ENCODE results near the gene MICB.
A peak's percentile ranks its signal among the peaks of the same experiment; 100 is the strongest.
"Not testable (repeated sequence)": the region's sequence is repeated elsewhere in the genome, so short reads cannot be mapped to it uniquely, and the experiment has no call there.

MICB gene

DNA sequence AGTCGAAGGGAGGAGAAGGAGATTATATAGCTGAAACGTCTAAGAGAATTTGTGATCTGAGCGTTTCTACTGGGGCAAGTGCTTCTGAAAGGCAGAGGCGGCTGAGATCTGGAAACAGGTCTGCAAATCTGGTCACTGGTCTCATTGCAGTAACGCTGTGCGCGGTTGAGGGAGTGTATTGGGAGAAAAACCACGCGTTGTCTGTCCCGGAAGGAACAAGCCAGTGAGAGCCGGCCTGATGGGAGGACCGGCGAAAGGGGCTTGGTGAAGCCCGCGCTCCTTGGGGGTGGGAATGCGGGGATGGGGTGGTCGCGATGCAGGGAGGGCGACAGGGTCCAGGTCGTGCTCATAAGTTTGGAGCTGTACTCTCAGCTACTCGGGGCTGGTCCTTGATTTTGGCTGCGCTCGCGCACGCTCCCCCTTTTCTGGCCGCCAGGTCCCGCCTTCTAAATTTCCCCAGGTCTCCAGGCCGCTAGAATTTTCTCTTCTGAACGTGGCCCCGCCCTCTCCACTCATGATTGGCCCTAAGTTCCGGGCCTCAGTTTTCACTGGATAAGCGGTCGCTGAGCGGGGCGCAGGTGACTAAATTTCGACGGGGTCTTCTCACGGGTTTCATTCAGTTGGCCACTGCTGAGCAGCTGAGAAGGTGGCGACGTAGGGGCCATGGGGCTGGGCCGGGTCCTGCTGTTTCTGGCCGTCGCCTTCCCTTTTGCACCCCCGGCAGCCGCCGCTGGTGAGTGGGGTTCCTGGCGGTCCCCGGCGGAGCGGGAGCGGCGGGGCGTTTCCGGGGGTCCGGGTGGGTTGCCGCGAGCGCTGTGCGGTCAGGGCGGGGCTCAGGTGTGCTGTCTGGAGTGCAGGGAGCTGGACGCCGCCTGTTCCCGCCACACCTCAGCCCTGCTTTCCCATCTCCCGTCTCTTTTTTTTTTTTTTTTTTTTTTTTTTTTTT lies at the start of gene MICB:
MICB (plus strand) TSS at position 615 of the 946 bp plus-strand sequence; CDS start at position 664, 49 bp downstream.
- peak within 1 kb of the TSS; percentile 72 for H3K9ac ChIP-seq (ENCODE audit: low read length)
- no peaks in the 10 kb centered on the region for H3K36me3 ChIP-seq (ENCODE audit: control insufficient read depth, insufficient read depth, low read length, severe bottlenecking)
- peak within 1 kb of the TSS; percentile 84 for H3K4me3 ChIP-seq (ENCODE audit: low read length)
- peak; percentile 89 for DNase-seq (ENCODE audit: low read depth)
- peaks cover 27% of the 10 kb centered on the region for H3K4me1 ChIP-seq (ENCODE audit: control insufficient read depth, insufficient read depth, low read length)
- H3K9me3 ChIP-seq (ENCODE audit: control insufficient read depth, low read length): no peaks in the 10 kb centered on the region
- no peaks in the 10 kb centered on the region for H3K27me3 ChIP-seq (replicated peaks; ENCODE audit: control insufficient read depth, insufficient read depth, low read length)

GRCh38 chr6:31450751-31451150 lies 47.2 kb upstream of the MICB start:
- Histone ChIP-seq H3K27me3 (replicated peaks; ENCODE audit: control insufficient read depth, insufficient read depth, low read length) (peaks cover 9% of the 10 kb centered on the region), H3K4me1 (ENCODE audit: control insufficient read depth, insufficient read depth, low read length) (no peaks in the 10 kb centered on the region), H3K9ac (ENCODE audit: low read length) (no peak overlapping the region), H3K36me3 (ENCODE audit: control insufficient read depth, insufficient read depth, low read length, severe bottlenecking) (no peaks in the 10 kb centered on the region), H3K4me3 (ENCODE audit: low read length) (no peak overlapping the region), H3K9me3 (ENCODE audit: control insufficient read depth, low read length) (peaks cover 14% of the 10 kb centered on the region)
- DNase-seq (ENCODE audit: low read depth): no peak

DNA sequence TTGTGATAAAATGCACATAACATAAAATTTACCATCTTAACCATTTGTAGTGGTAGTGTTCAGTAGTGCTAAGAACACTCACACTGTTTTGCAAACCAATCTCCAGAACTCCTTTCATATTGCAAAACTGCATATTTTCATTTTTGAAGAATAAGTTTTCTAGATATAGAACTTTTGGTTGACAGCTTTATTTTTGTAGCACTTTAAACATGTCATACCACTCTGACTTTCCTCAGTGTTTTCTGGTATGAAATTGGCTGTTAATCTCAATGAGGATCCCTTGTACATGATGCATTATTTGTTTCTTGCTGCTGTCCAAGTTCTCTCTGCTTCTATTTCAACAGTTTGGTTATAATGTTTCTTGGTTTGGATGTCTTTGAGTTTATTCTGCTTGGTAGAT lies 45.1 kb upstream of the MICB start:
- Histone ChIP-seq H3K9ac (ENCODE audit: low read length) (no peak overlapping the region), H3K36me3 (ENCODE audit: control insufficient read depth, insufficient read depth, low read length, severe bottlenecking) (no peaks in the 10 kb centered on the region), H3K4me1 (ENCODE audit: control insufficient read depth, insufficient read depth, low read length) (no peaks in the 10 kb centered on the region), H3K27me3 (replicated peaks; ENCODE audit: control insufficient read depth, insufficient read depth, low read length) (peaks cover 9% of the 10 kb centered on the region), H3K4me3 (ENCODE audit: low read length) (no peak overlapping the region), H3K9me3 (ENCODE audit: control insufficient read depth, low read length) (peaks cover 14% of the 10 kb centered on the region)
- DNase-seq (ENCODE audit: low read depth): no peak

GRCh38 chr6:31453259-31453658 lies 44.7 kb upstream of the MICB start:
- Histone ChIP-seq H3K9me3 (ENCODE audit: control insufficient read depth, low read length) (peaks cover 14% of the 10 kb centered on the region), H3K4me3 (ENCODE audit: low read length) (no peak overlapping the region), H3K36me3 (ENCODE audit: control insufficient read depth, insufficient read depth, low read length, severe bottlenecking) (no peaks in the 10 kb centered on the region), H3K27me3 (replicated peaks; ENCODE audit: control insufficient read depth, insufficient read depth, low read length) (peaks cover 9% of the 10 kb centered on the region), H3K4me1 (ENCODE audit: control insufficient read depth, insufficient read depth, low read length) (no peaks in the 10 kb centered on the region), H3K9ac (ENCODE audit: low read length) (no peak overlapping the region)
- DNase-seq (ENCODE audit: low read depth): no peak

DNA sequence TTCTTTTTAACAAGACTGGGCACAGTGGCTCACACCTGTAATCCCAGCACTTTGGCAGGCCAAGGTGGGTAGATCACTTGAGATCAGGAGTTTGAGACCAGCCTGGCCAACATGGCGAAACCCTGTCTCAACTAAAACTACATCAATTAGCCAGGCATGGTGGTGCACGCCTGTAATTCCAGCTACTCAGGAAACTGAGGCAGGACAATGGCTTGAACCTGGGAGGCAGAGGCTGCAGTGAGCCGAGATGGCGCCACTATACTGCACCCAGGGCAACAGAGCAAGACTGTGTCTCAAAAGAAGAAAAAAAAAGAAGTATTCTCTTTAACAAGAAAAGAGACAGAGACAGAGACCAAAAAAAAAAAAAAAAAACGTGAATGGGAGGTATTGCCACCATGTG lies 38.1 kb upstream of the MICB start:
- H3K36me3 ChIP-seq (ENCODE audit: control insufficient read depth, insufficient read depth, low read length, severe bottlenecking); H3K4me3 ChIP-seq (ENCODE audit: low read length); H3K27me3 ChIP-seq (replicated peaks; ENCODE audit: control insufficient read depth, insufficient read depth, low read length); H3K9me3 ChIP-seq (ENCODE audit: control insufficient read depth, low read length); DNase-seq (ENCODE audit: low read depth); H3K9ac ChIP-seq (ENCODE audit: low read length): not testable (repeated sequence)
- peaks cover 14% of the 10 kb centered on the region for H3K4me1 ChIP-seq (ENCODE audit: control insufficient read depth, insufficient read depth, low read length)

DNA sequence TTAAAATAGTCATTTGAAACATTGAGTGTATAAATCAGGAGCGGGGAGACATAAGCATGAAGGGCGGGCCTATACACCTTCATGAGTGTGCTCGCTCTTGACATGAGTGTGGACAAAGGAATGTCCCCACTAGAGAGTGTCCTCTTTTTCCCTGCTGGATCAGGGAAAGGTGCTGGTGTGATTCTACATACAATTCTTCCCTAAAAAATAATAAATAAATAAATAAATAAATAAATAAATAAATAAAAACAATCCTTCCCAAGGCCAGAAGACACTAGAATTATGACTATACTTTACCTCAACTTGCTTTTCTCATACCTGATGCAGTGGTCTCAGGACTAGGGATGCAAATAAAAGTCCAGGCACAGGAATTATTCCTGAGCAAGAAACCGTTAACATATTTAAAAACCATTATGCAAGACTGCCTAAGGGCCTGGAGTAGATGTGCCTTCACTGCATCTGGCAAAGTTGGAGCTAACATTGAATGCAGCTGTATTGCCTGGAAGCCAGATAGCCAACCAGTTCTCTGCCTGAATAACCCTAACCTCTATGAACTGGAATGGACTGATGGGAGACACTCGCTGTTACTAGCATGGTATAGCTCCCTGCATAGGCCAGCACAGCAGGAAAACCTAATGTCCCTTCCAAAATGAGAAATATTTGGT lies 37.5 kb upstream of the MICB start:
- Histone ChIP-seq H3K4me3 (ENCODE audit: low read length) (no peak overlapping the region), H3K9me3 (ENCODE audit: control insufficient read depth, low read length) (no peaks in the 10 kb centered on the region), H3K27me3 (replicated peaks; ENCODE audit: control insufficient read depth, insufficient read depth, low read length) (no peaks in the 10 kb centered on the region), H3K9ac (ENCODE audit: low read length) (no peak overlapping the region), H3K4me1 (ENCODE audit: control insufficient read depth, insufficient read depth, low read length) (peaks cover 14% of the 10 kb centered on the region), H3K36me3 (ENCODE audit: control insufficient read depth, insufficient read depth, low read length, severe bottlenecking) (no peaks in the 10 kb centered on the region)
- peak; percentile 26 for DNase-seq (ENCODE audit: low read depth)

GRCh38 chr6:31462026-31462963 lies 35.6 kb upstream of the MICB start:
- peak overlapping the region; percentile 70 for H3K4me3 ChIP-seq (ENCODE audit: low read length)
- H3K27me3 ChIP-seq (replicated peaks; ENCODE audit: control insufficient read depth, insufficient read depth, low read length): no peaks in the 10 kb centered on the region
- no peaks in the 10 kb centered on the region for H3K9me3 ChIP-seq (ENCODE audit: control insufficient read depth, low read length)
- peak overlapping the region; percentile 26 for H3K9ac ChIP-seq (ENCODE audit: low read length)
- DNase-seq (ENCODE audit: low read depth): no peak
- H3K4me1 ChIP-seq (ENCODE audit: control insufficient read depth, insufficient read depth, low read length): peaks cover 14% of the 10 kb centered on the region
- H3K36me3 ChIP-seq (ENCODE audit: control insufficient read depth, insufficient read depth, low read length, severe bottlenecking): no peaks in the 10 kb centered on the region

- Histone ChIP-seq H3K4me1 (ENCODE audit: control insufficient read depth, insufficient read depth, low read length) (peaks cover 14% of the 10 kb centered on the region), H3K4me3 (ENCODE audit: low read length) (peak overlapping the region; percentile 70), H3K27me3 (replicated peaks; ENCODE audit: control insufficient read depth, insufficient read depth, low read length) (no peaks in the 10 kb centered on the region), H3K9me3 (ENCODE audit: control insufficient read depth, low read length) (no peaks in the 10 kb centered on the region), H3K9ac (ENCODE audit: low read length) (peak overlapping the region; percentile 31), H3K36me3 (ENCODE audit: control insufficient read depth, insufficient read depth, low read length, severe bottlenecking) (no peaks in the 10 kb centered on the region)
- peak; percentile 65 for DNase-seq (ENCODE audit: low read depth)
Measured at GRCh38 chr6:31462964-31463870, 34.7 kb upstream of the MICB start.

GRCh38 chr6:31464252-31465184 lies 33.4 kb upstream of the MICB start:
- H3K9me3 ChIP-seq (ENCODE audit: control insufficient read depth, low read length): no peaks in the 10 kb centered on the region
- H3K4me3 ChIP-seq (ENCODE audit: low read length): no peak overlapping the region
- H3K36me3 ChIP-seq (ENCODE audit: control insufficient read depth, insufficient read depth, low read length, severe bottlenecking): no peaks in the 10 kb centered on the region
- no peak overlapping the region for H3K9ac ChIP-seq (ENCODE audit: low read length)
- no peak for DNase-seq (ENCODE audit: low read depth)
- H3K27me3 ChIP-seq (replicated peaks; ENCODE audit: control insufficient read depth, insufficient read depth, low read length): no peaks in the 10 kb centered on the region
- H3K4me1 ChIP-seq (ENCODE audit: control insufficient read depth, insufficient read depth, low read length): peaks cover 14% of the 10 kb centered on the region

All from adipocyte (in vitro differentiated cells).